OCI-LY7 (cell line): ENCODE results near the gene EXOC4.

ENCODE experiments used
- CTCF ChIP-seq: fragments of 200-600 bp; sonication (generic); conservative IDR thresholded peaks from 2 replicates; pipeline ENCODE4 v1.5.1; 2014; ENCODE audit warnings: mild to moderate bottlenecking, antibody characterized with exemption, low read length, moderate library complexity, mixed read lengths
- EZH2phosphoT487 ChIP-seq: fragments of 200-600 bp; sonication (generic); IDR thresholded peaks from 2 replicates; pipeline ENCODE4 v1.6.1; 2018; ENCODE audit warnings: low read depth, borderline replicate concordance, mild to moderate bottlenecking, mixed run types, antibody characterized with exemption, low read length, moderate library complexity, mixed read lengths

- no peak for TF ChIP-seq EZH2phosphoT487
- no peak for TF ChIP-seq CTCF
Observed at GRCh38 chr7:133638857-133639256, 386.0 kb downstream of the EXOC4 start.
